Gastrocnemius medialis (tissue), 4 donors: ENCODE results near the gene UBE2M.

Experiments used
- POLR2A ChIP-seq, 2 donors: fragments of 450-650 bp; IDR thresholded peaks; one replicate each; pipeline ENCODE4 v1.6.1; 2017; ENCODE audit warnings: antibody characterized with exemption in 2 of 2, mild to moderate bottlenecking in 2 of 2, moderate library complexity in 2 of 2
- TF ChIP-seq, protein P1 (sequence below), 5 experiments: fragments of 450-650 bp in 3 of 5; fragments of 200-600 bp in 2 of 5; sonication (generic) in 2 of 5; IDR thresholded peaks in 4 of 5; conservative IDR thresholded peaks in 1 of 5; 1 replicate in 4 of 5; 2 replicates in 1 of 5; pipeline ENCODE4 v1.5.1; 2016 to 2019; ENCODE audit warnings: antibody characterized with exemption in 5 of 5, mild to moderate bottlenecking in 3 of 5, moderate library complexity in 3 of 5

DNA sequence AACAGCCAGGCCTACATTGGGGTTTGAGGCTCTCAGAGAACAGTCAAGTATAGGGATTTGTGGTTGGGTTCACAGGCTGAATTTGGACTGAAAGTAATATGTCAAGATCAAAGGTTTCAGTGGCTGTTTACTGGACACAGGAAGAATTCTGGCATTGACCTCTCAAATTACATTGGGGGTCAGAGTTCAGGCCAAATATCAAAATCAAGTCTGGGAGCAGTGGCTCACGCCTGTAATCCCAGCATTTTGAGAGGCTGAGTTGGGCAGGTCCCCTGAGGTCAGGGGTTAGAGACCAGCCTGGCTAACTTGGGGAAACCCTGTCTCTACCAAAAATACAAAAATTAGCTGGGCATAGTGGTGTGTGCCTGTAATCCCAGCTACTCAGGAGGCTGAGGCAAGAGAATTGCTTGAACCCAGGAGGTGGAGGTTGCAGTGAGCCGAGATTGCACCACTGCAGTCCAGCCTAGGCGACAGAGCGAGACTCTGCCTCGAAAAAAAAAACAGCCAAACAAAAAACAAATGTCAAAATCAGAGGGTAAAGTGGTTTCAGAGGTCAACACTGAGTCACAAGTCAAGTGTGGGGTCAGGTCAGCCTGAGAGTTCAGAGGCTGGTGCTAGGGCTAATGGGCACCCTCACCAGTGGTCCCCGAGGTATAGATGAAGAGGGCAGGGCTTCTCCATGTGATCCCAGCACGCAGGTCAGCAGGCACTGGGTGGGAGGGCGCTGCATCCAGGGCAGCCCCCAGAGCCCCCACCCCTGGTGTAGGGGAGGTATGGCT, 48.1 kb downstream of the UBE2M start:
- TF ChIP-seq, protein P1, sequence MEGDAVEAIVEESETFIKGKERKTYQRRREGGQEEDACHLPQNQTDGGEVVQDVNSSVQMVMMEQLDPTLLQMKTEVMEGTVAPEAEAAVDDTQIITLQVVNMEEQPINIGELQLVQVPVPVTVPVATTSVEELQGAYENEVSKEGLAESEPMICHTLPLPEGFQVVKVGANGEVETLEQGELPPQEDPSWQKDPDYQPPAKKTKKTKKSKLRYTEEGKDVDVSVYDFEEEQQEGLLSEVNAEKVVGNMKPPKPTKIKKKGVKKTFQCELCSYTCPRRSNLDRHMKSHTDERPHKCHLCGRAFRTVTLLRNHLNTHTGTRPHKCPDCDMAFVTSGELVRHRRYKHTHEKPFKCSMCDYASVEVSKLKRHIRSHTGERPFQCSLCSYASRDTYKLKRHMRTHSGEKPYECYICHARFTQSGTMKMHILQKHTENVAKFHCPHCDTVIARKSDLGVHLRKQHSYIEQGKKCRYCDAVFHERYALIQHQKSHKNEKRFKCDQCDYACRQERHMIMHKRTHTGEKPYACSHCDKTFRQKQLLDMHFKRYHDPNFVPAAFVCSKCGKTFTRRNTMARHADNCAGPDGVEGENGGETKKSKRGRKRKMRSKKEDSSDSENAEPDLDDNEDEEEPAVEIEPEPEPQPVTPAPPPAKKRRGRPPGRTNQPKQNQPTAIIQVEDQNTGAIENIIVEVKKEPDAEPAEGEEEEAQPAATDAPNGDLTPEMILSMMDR (IDR thresholded peaks at IDR 0.05 in 4 of 5, conservative IDR thresholded peaks at IDR 0.05 in 1 of 5) = no peak
- no peak for TF ChIP-seq POLR2A (IDR thresholded peaks at IDR 0.05)
